SK-N-MC (cell line): ENCODE data around the gene ZSCAN22.

Source experiments
- EZH2 ChIP-seq: fragments of 200-600 bp; sonication (generic); IDR thresholded peaks from one replicate; pipeline ENCODE4 v1.6.1; 2017; ENCODE audit warnings: antibody characterized with exemption
- POLR2AphosphoS5 ChIP-seq: IDR thresholded peaks from 2 replicates; pipeline ENCODE4 v1.6.1; 2012; ENCODE audit warnings: mild to moderate bottlenecking, low read depth, low read length, borderline replicate concordance

DNA sequence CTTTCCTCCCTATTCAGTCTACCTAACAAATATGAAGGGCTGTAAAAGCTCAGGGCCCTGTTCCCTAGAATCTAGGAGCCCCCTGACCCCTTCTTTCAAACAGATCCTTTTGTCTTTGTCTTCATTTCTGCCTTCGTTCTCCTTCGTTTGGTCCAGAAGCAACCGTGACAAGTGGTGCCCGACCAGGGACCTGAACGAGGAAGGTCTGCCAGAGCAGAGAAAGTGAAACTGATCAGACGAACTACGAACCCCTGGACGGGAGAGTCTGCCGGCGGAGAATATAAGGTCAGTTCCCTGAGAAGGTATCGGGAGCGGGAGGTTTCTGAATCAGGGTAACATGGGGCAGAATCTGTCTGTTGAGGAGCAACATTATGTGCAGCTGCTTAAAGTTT lies 20.9 kb upstream of the ZSCAN22 start:
- TF ChIP-seq EZH2 = no peak
- no peak for TF ChIP-seq POLR2AphosphoS5
